ENCODE results near the gene CCR5.

CCR5 gene

GRCh38 chr3:46353090-46353489 is 17.7 kb upstream of the CCR5 start:
- no peak overlapping the region for H3K27ac ChIP-seq
- TF ChIP-seq CTCF (conservative IDR thresholded peaks at IDR 0.05) (no peak), ZFX (IDR thresholded peaks at IDR 0.05) (no peak)

GRCh38 chr3:46353647-46354410 is 16.9 kb upstream of the CCR5 start, which contains the start of gene CCR2:
Gene CCR2, plus strand, starts transcription at chr3:46354111. Its CDS starts 3,417 bp downstream, at chr3:46357528.
- no peak for TF ChIP-seq CTCF (conservative IDR thresholded peaks at IDR 0.05)
- no peak for TF ChIP-seq ZFX (IDR thresholded peaks at IDR 0.05)

GRCh38 chr3:46354478-46354877 is 16.3 kb upstream of the CCR5 start:
- no peak for TF ChIP-seq CTCF (conservative IDR thresholded peaks at IDR 0.05)
- no peak for TF ChIP-seq ZFX (IDR thresholded peaks at IDR 0.05)
- no peak overlapping the region for H3K27ac ChIP-seq

More at GRCh38 chr3:46353647-46354410, 16.9 kb upstream of the CCR5 start, which contains the start of gene CCR2:
- no peak within 1 kb of the TSS for H3K27ac ChIP-seq

- TF ChIP-seq CTCF (conservative IDR thresholded peaks at IDR 0.05) (no peak), ZFX (IDR thresholded peaks at IDR 0.05) (no peak)
- no peak overlapping the region for H3K27ac ChIP-seq
Measured at GRCh38 chr3:46354984-46355383, 15.8 kb upstream of the CCR5 start.

GRCh38 chr3:46356276-46356675 is 14.5 kb upstream of the CCR5 start:
- no peak overlapping the region for H3K27ac ChIP-seq
- no peak for TF ChIP-seq ZFX (IDR thresholded peaks at IDR 0.05)
- TF ChIP-seq CTCF (conservative IDR thresholded peaks at IDR 0.05) = no peak

- H3K27ac ChIP-seq = no peak overlapping the region
- no peak for TF ChIP-seq ZFX (IDR thresholded peaks at IDR 0.05)
- TF ChIP-seq CTCF (conservative IDR thresholded peaks at IDR 0.05) = no peak
Measured at GRCh38 chr3:46356909-46357308, 13.8 kb upstream of the CCR5 start.

- TF ChIP-seq ZFX (IDR thresholded peaks at IDR 0.05) = no peak
- no peak for TF ChIP-seq CTCF (conservative IDR thresholded peaks at IDR 0.05)
- no peak overlapping the region for H3K27ac ChIP-seq
Measured at GRCh38 chr3:46358466-46358865, 12.3 kb upstream of the CCR5 start.
